D341Med (cell line): ENCODE data around the gene PLTP.
A peak's percentile ranks its signal among the peaks of the same experiment; 100 is the strongest.
"Not testable (repeated sequence)": the region's sequence is repeated elsewhere in the genome, so short reads cannot be mapped to it uniquely, and the experiment has no call there.

ENCODE experiments used
- DNase-seq: peaks from one replicate; pipeline ENCODE4 v3.0.0; 2012; ENCODE audit warnings: low spot score

PLTP gene

GRCh38 chr20:45920462-45921336 is 8.7 kb upstream of the PLTP start:
- DNase-seq, result no peak

DNA sequence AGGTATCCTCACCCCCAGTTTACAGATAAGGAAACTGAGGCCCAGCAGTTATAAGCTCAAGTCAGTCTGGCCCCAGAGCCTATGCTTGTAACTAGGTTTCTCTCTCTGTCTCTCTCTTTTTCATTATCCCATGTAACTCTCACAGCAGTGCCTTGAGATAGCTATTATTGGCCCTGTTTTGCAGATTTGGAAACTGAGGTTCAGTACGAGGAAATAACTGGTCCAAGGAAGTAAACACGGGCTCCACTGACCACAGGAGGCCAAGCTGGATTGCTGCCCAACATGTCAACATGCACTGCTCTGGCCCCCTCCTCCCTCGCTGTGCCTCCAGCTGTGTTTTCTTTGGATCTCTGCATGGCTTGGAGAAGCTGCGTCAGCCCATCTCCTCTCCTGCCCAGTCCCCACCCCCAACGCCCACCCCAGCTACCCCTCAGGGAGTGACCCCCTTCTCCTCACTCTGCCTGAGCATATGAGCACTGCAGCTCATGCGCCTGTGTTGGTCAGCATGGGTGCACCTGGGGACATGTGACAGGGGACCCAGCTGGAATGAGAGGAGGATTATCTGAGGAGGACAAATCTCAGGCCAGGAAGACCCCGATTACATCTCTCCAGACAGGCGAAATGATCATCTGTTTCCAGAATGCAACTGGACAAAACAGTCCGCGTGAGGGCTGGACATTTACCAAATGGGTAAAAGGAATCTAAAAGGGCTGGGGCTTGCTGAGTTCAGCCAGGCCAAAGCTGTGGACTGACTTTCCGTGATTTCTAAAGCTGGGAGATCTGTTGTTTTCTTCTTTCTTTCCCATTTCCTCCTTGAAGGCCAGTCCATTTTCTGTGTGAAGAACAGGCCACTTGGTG is 7.8 kb upstream of the PLTP start:
- DNase-seq, result no peak

GRCh38 chr20:45918779-45919537 is 7.0 kb upstream of the PLTP start:
- DNase-seq, result no peak

- DNase-seq, result no peak
Observed at GRCh38 chr20:45918182-45918737, 6.3 kb upstream of the PLTP start.

DNA sequence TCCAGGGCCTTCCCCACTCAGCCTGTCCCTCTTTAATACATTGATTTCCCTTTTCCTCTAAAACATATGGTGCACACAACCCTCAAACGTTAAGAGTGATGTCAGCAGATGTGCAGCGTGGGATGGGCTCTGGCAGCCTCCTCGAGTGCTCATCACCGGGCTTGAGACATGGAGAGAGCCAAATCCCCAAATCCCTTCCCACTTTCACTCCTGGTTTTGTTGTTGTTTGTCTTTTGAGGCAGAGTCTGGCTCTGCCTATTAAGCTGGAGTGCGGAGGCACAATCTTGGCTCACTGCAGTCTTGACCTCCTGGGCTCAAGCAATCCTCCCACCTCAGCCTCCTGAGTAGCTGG is 5.8 kb upstream of the PLTP start:
- DNase-seq, result no peak

- no peak for DNase-seq
Observed at GRCh38 chr20:45913116-45913515, 1.2 kb upstream of the PLTP start.

DNA sequence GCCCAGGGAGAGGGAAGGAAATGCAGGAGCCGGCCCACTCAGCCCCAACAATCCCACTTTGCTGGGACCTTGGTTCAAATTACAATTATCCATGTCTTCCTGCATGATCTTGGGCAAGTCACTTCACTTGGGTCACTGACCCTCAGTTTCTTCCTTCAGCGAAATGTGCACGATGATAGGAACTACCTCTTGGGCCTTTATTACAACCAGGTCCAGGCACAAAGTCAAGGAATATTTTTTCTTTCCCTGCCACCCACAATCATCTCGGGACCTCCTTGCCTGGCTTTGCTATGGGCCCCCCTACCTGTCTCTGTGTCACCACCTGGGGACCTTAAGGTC is 358 bp upstream of the PLTP start:
- DNase-seq, result no peak

GRCh38 chr20:45910670-45911485 is 1.1 kb downstream of the PLTP start:
- DNase-seq, result peak; percentile 92

DNA sequence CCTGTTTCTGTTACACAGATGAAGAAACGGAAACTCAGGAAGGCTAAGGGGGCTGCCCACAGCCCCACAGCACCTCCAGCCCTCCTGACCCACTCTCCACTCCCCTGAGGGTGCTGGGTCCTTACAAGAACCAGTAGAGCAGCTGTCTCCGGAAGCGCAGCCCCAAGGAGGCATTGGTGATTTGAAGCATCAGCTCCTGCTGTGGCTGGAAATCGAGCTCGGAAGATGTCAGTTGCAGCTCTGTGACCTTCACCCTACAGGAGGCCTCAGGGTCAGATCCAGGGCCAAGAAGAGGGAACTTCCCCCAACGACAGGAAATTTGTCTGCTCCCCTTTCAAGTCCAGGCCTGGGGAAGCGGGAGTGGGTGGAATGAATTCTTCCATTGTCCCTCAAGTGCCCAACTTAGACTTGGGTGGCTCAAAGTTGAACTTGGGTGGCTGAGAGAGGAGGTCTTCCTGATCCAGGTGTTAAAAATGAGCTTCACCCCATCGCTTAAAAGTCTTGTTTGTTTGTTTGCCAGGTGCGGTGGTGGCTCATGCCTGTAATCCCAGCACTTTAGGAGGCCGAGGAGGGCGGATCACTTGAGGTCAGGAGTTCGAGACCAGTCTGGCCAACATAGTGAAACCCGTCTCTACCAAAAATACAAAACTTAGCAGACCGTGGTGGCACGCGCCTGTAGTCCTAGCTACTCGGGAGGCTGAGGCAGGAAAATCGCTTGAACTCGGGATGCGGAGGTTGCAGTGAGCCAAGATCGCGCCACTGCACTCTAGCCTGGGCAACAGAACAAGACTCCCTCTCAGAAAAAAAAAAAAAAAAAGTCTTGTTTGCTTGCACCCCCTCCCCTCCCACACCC is 1.9 kb downstream of the PLTP start:
- DNase-seq, result no peak

- no peak for DNase-seq
Observed at GRCh38 chr20:45909336-45909808, 2.6 kb downstream of the PLTP start.

DNA sequence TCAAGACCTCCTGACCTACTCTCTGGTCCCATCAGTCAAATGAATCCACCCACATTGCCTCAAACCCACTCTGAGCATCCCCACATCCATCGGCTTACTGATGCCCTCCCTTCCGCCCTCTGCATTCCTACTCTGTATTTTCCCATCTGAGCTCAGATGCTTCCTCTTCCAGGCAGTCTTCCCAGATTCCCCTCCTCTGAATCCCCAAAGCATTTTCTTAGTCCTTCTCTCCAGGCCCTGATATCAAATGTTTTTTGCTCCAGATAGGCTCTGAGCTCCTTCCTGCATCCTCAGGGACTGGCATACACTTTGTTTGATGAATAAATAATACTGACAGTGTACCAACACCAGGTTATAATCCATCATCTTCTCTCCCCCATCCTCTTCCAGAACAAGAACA is 3.9 kb downstream of the PLTP start:
- no peak for DNase-seq

GRCh38 chr20:45907219-45907948 is 4.6 kb downstream of the PLTP start:
- no peak for DNase-seq

- no peak for DNase-seq
Observed at GRCh38 chr20:45905505-45906079, 6.4 kb downstream of the PLTP start.

GRCh38 chr20:45904583-45905504 is 7.1 kb downstream of the PLTP start:
- no peak for DNase-seq

GRCh38 chr20:45902199-45902701 is 9.7 kb downstream of the PLTP start:
- DNase-seq, result no peak

- not testable (repeated sequence) for DNase-seq
Observed at GRCh38 chr20:45901332-45901731, 10.6 kb downstream of the PLTP start.

DNA sequence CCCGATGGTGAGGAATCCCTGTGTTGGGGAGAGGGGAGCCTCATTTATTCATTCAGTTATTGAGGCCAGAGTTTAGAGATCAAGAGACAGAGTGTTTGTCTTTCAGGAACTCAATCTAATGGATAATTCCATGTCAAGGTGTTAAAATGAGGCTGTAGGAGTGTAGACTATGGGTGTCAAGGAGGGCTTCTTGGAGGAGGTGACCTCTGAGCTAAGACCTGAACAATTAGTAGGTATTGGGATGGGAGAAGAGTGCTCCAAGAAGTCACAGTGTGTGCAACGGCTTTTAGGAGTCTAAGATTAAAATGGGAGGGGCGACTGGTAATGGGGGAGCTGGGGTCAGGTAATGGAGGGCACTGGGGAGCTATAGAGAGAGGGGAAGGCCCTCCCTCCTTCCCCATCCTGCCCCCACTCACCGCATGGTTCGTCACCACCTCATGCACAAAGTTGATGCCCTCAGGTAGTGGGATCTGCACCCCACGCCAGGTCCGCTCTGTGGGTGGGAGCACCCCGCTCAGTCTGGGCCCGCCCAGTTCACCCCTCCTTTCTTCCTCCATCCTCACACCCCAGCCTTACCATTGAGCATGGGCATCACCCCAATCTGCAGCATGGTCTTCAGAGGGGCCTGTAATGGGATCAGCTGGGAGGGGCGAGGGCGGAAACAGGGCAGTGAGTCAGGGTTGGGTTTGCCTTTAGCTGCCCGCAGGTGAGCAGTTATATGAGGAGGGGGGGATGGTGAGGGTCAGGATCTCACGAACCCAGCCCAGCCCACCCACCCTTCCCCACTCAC is 12.7 kb downstream of the PLTP start:
- DNase-seq, result no peak
